Measurements from ENCODE around the gene ARSB. TPM values are rescaled to one million over a fixed set of nuclear protein-coding genes. Genes with fewer than 3 reads are reported as not detected.

Gene ARSB
- total and polyA plus RNA-seq, 12 donors: 1.9 to 24.5 (median 14.5) TPM

GRCh38 chr5:79022771-79023170 is 37.7 kb upstream of the ARSB start:
- WGBS, 4 donors: 70 to 92% (median 83%) methylated on average over 2 of the region's 2 CpGs
- intact Hi-C loops (cut with DNase I): loop anchor here (5.0 to 10.0 kb wide), 3 partner anchors 110 to 452 kb away; no protein-coding TSS in a partner anchor
- Histone ChIP-seq H3K27ac (no peak overlapping the region), H3K9me3 (replicated peaks in 1 of 3) (no peaks in the 10 kb centered on the region), H3K27me3 (no peaks in the 10 kb centered on the region), H3K4me3 (no peak overlapping the region), H3K4me1 (replicated peaks in 1 of 2) (no peaks in the 10 kb centered on the region), H3K36me3 (replicated peaks in 1 of 2) (no peaks in the 10 kb centered on the region)
- no peak for TF ChIP-seq CTCF (IDR thresholded peaks at IDR 0.05)
- no peak for TF ChIP-seq POLR2A (IDR thresholded peaks at IDR 0.05)
- no peak for DNase-seq

- H3K36me3 ChIP-seq (replicated peaks in 1 of 2): no peaks in the 10 kb centered on the region
- no peak overlapping the region for H3K27ac ChIP-seq
- intact Hi-C loops (cut with DNase I): loop anchor here (5.0 to 10.0 kb wide), 3 partner anchors 111 to 453 kb away; no protein-coding TSS in a partner anchor
- 29 to 49% (median 32%) methylated on average over 4 of the region's 4 CpGs for WGBS, 4 donors
- no peak overlapping the region for H3K4me3 ChIP-seq
- no peaks in the 10 kb centered on the region for H3K27me3 ChIP-seq
- H3K4me1 ChIP-seq (replicated peaks in 1 of 2): no peaks in the 10 kb centered on the region
- no peaks in the 10 kb centered on the region for H3K9me3 ChIP-seq (replicated peaks in 1 of 3)
- TF ChIP-seq POLR2A (IDR thresholded peaks at IDR 0.05): no peak
- TF ChIP-seq CTCF (IDR thresholded peaks at IDR 0.05): no peak
- DNase-seq: no peak
Observed at GRCh38 chr5:79021753-79022152, 36.6 kb upstream of the ARSB start.

- intact Hi-C loops (cut with DNase I): loop anchor here (5.0 to 10.0 kb wide), 3 partner anchors 111 to 454 kb away; no protein-coding TSS in a partner anchor
- Histone ChIP-seq H3K36me3 (replicated peaks in 1 of 2) (no peaks in the 10 kb centered on the region), H3K27me3 (no peaks in the 10 kb centered on the region), H3K27ac (no peak overlapping the region), H3K9me3 (replicated peaks in 1 of 3) (no peaks in the 10 kb centered on the region), H3K4me1 (replicated peaks in 1 of 2) (no peaks in the 10 kb centered on the region), H3K4me3 (peak overlapping the region in 1 of 4 donors; percentile 37)
- DNase-seq: peak; percentile 42 to 71 (median 56)
- no peak for TF ChIP-seq POLR2A (IDR thresholded peaks at IDR 0.05)
- TF ChIP-seq CTCF (IDR thresholded peaks at IDR 0.05): peak; percentile 48 to 85 (median 63)
- WGBS, 4 donors: 15 to 20% (median 17%) methylated on average over 14 of the region's 14 CpGs
Observed at GRCh38 chr5:79020861-79021561, 35.9 kb upstream of the ARSB start.

- TF ChIP-seq POLR2A (IDR thresholded peaks at IDR 0.05) (no peak), CTCF (IDR thresholded peaks at IDR 0.05) (no peak)
- intact Hi-C loops (cut with DNase I): no loop called here
- Histone ChIP-seq H3K9me3 (replicated peaks in 1 of 3) (no peaks in the 10 kb centered on the region), H3K4me1 (replicated peaks in 1 of 2) (no peaks in the 10 kb centered on the region), H3K27ac (no peak overlapping the region), H3K36me3 (replicated peaks in 1 of 2) (no peaks in the 10 kb centered on the region), H3K4me3 (no peak overlapping the region), H3K27me3 (no peaks in the 10 kb centered on the region)
- no peak for DNase-seq
- 89 to 96% (median 93%) methylated on average over 2 of the region's 2 CpGs for WGBS, 4 donors
Observed at GRCh38 chr5:79014631-79015030, 29.5 kb upstream of the ARSB start.
